Activated naive CD4-positive, alpha-beta T cell treated with anti-CD3 and anti-CD28 coated beads for 36 hours (primary cell): ENCODE data around the gene RAD9A. TPM values are rescaled to one million over a fixed set of nuclear protein-coding genes. Genes with fewer than 3 reads are reported as not detected.
A peak's percentile ranks its signal among the peaks of the same experiment; 100 is the strongest.
"Not testable (repeated sequence)": the region's sequence is repeated elsewhere in the genome, so short reads cannot be mapped to it uniquely, and the experiment has no call there.

ENCODE experiments used
- CTCF ChIA-PET: fragments of 350-600 bp; sonication (Branson Sonifier 250); formaldehyde crosslinking; loops from one replicate; lab custom pipeline; 2021; ENCODE audit warnings: antibody characterized with exemption; lab: Charles Lee
- DNase-seq: peaks from one replicate; pipeline ENCODE4 v3.0.0-alpha.2; 2020
- H3K27ac Mint-ChIP-seq: one replicate; pipeline ENCODE4 v1.8.0; 2021; ENCODE audit warnings: mild to moderate bottlenecking, mixed read lengths
- H3K27me3 Mint-ChIP-seq: one replicate; pipeline ENCODE4 v1.8.0; 2021; ENCODE audit warnings: low read depth, mixed read lengths
- H3K36me3 Mint-ChIP-seq: one replicate; pipeline ENCODE4 v1.8.0; 2021; ENCODE audit warnings: low read depth, mixed read lengths
- H3K4me1 Mint-ChIP-seq: one replicate; pipeline ENCODE4 v1.8.0; 2021; ENCODE audit warnings: low read depth, mixed read lengths
- H3K4me3 Mint-ChIP-seq: one replicate; pipeline ENCODE4 v1.8.0; 2021; ENCODE audit warnings: mild to moderate bottlenecking, moderate library complexity, mixed read lengths
- H3K9me3 Mint-ChIP-seq: one replicate; pipeline ENCODE4 v1.8.0; 2021; ENCODE audit warnings: mixed read lengths
- intact Hi-C: fragments of 100-400 bp; cut with micrococcal nuclease; formaldehyde crosslinking; loops from one replicate; pipeline ENCODE4 v1.15.1; 2023
- total RNA-seq, 2 experiments: library from RNA; stranded (reverse); gene quantifications; one replicate each; pipeline ENCODE4 v1.2.3, GENCODE V29; 2021

RAD9A gene
- total RNA-seq, 2 experiments from 2014 or later: 29.5 to 30.7 TPM

- Mint-ChIP-seq H3K9me3 (no peaks in the 10 kb centered on the region), H3K4me1 (peaks cover 60% of the 10 kb centered on the region), H3K27me3 (no peaks in the 10 kb centered on the region), H3K36me3 (peaks cover 35% of the 10 kb centered on the region), H3K4me3 (peak within 1 kb of the TSS; percentile 72), H3K27ac (peak within 1 kb of the TSS; percentile 92)
- peak; percentile 91 for DNase-seq
- CTCF ChIA-PET: interaction anchor here (0.6 to 6.2 kb wide), 20 partner anchors 10 to 155 kb away, joined by 3 to 28 read pairs (median 4); partner anchors contain the start of genes PITPNM1, POLD4, PTPRCAP and RAD9A
- intact Hi-C loops: loop anchor here (1.0 to 10.0 kb wide), 8 partner anchors 20 to 403 kb away; partner anchors contain the start of genes GRK2, NDUFV1 and PTPRCAP
Observed at GRCh38 chr11:67401495-67402191, 9.9 kb downstream of the RAD9A start, which contains the start of gene PPP1CA. PPP1CA (minus strand) TSS chr11:67401858; CDS start chr11:67401782, 76 bp downstream.

DNA sequence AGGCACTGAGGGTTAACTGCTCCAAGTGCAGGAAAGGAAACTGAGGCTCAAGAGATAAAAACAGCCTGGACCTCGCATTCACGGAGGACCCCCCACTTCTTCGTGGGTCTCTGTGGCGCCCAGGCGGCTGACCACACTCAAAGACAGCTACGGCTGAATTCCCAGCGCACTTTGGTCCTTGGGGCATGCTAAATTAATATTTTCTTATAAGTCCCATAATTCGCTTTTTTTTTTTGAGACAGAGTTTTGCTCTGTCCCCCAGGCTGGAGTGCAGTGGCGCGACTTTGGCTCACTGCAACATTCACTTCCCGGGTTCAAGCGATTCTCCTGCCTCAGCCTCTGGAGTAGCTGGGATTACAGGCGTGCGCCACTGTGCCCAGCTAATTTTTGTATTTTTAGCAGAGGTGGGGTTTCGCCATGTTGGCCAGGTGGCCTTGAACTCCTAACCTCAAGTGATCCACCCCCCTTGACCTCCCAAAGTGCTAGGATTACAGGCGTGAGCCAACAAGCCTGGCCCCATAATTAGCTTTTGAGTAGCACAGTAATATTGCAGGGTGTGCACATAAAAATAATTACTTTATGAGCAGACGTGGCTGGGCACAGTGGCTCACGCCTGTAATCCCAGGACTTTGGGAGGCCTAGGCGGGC lies 10.5 kb downstream of the RAD9A start:
- CTCF ChIA-PET: interaction anchor here (0.6 to 6.2 kb wide), 14 partner anchors 10 to 104 kb away, joined by 3 to 28 read pairs (median 6); partner anchors contain the start of genes PITPNM1, PTPRCAP, RAD9A and RPS6KB2
- Mint-ChIP-seq H3K4me3 (peak overlapping the region; percentile 65), H3K4me1 (peaks cover 61% of the 10 kb centered on the region), H3K36me3 (peaks cover 36% of the 10 kb centered on the region), H3K27ac (peak overlapping the region; percentile 92)
- not testable (repeated sequence) for DNase-seq, H3K9me3 Mint-ChIP-seq, H3K27me3 Mint-ChIP-seq
- intact Hi-C loops: loop anchor here (1.0 to 10.0 kb wide), 7 partner anchors 19 to 402 kb away; partner anchors contain the start of genes GRK2, NDUFV1 and PTPRCAP

DNA sequence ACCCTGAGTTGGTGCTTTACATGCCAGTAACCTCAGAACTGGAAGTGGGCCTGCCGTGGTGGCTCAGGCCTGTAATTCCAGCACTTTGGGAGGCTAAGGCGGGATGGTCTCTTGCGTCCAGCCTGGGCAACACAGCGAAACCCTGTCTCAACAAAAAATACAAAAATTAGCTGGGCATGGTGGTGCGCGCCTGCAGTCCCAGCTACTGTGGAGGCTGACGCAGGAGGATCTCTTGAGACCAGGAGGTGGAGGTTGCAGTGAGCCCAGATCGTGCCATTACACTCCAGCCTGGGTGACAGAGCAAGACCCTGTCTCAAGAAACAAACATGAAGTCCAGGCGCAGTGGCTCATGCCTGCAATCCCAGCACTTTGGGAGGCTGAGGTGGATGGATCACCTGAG lies 11.3 kb downstream of the RAD9A start:
- CTCF ChIA-PET: interaction anchor here (0.6 to 6.2 kb wide), 7 partner anchors 10 to 60 kb away, joined by 3 to 28 read pairs (median 10); partner anchors contain the start of gene RPS6KB2
- Mint-ChIP-seq H3K4me3 (peak overlapping the region; percentile 83), H3K36me3 (peaks cover 35% of the 10 kb centered on the region), H3K4me1 (peaks cover 61% of the 10 kb centered on the region), H3K27ac (peak overlapping the region; percentile 92)
- not testable (repeated sequence) for H3K27me3 Mint-ChIP-seq, H3K9me3 Mint-ChIP-seq, DNase-seq
- intact Hi-C loops: loop anchor here (1.0 to 10.0 kb wide), 6 partner anchors 25 to 402 kb away; partner anchors contain the start of genes GRK2, NDUFV1, RPS6KB2 and TMEM134

- peak overlapping the region; percentile 83 for H3K4me3 Mint-ChIP-seq
- H3K4me1 Mint-ChIP-seq: peaks cover 63% of the 10 kb centered on the region
- CTCF ChIA-PET: interaction anchor here (0.7 to 6.2 kb wide), 7 partner anchors 8 to 65 kb away, joined by 3 to 28 read pairs (median 3); partner anchors contain the start of gene RAD9A
- intact Hi-C loops: loop anchor here (5.0 to 10.0 kb wide), 3 partner anchors 137 to 400 kb away; partner anchors contain the start of genes GRK2 and NDUFV1
- H3K9me3 Mint-ChIP-seq: no peaks in the 10 kb centered on the region
- H3K27me3 Mint-ChIP-seq: no peaks in the 10 kb centered on the region
- H3K36me3 Mint-ChIP-seq: peaks cover 32% of the 10 kb centered on the region
- peak overlapping the region; percentile 92 for H3K27ac Mint-ChIP-seq
- DNase-seq: peak; percentile 77
Observed at GRCh38 chr11:67404515-67405195, 12.9 kb downstream of the RAD9A start.

DNA sequence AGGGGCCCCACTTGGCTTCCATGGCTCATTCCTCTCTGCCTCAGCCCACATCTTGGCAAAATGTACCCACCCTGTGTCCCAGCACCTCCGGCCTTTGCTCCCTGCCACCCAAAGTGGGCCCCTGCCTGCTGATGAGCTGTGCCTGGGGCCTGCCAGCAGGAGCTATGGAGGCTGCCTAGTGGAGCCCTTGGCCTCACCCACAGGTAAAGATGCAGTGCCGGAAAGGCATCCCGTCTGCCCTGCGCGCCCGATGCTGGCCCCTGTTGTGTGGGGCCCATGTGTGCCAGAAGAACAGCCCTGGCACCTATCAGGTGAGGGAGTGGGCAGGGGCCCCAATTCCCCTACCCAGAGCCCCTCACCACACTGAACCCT lies 13.4 kb downstream of the RAD9A start:
- H3K4me3 Mint-ChIP-seq: peak overlapping the region; percentile 83
- H3K9me3 Mint-ChIP-seq: no peaks in the 10 kb centered on the region
- H3K27me3 Mint-ChIP-seq: no peaks in the 10 kb centered on the region
- peaks cover 34% of the 10 kb centered on the region for H3K36me3 Mint-ChIP-seq
- peak; percentile 55 for DNase-seq
- intact Hi-C loops: loop anchor here (10.0 kb wide), 1 partner anchor 400 kb away; no protein-coding TSS in a partner anchor
- CTCF ChIA-PET: interaction anchor here (1.2 to 6.2 kb wide), 4 partner anchors 13 to 63 kb away, joined by 3 to 28 read pairs (median 5); partner anchors contain the start of gene RAD9A
- H3K27ac Mint-ChIP-seq: peak overlapping the region; percentile 92
- peaks cover 66% of the 10 kb centered on the region for H3K4me1 Mint-ChIP-seq

GRCh38 chr11:67405688-67406339 lies 14.0 kb downstream of the RAD9A start:
- no peak for DNase-seq
- peaks cover 31% of the 10 kb centered on the region for H3K36me3 Mint-ChIP-seq
- H3K4me3 Mint-ChIP-seq: peak overlapping the region; percentile 83
- intact Hi-C loops: loop anchor here (10.0 kb wide), 1 partner anchor 399 kb away; no protein-coding TSS in a partner anchor
- no peaks in the 10 kb centered on the region for H3K9me3 Mint-ChIP-seq
- peaks cover 67% of the 10 kb centered on the region for H3K4me1 Mint-ChIP-seq
- CTCF ChIA-PET: interaction anchor here (1.2 to 6.2 kb wide), 2 partner anchors 13 to 14 kb away, joined by 3 to 28 read pairs; partner anchors contain the start of gene RAD9A
- H3K27ac Mint-ChIP-seq: peak overlapping the region; percentile 92
- H3K27me3 Mint-ChIP-seq: no peaks in the 10 kb centered on the region

- H3K36me3 Mint-ChIP-seq: peaks cover 31% of the 10 kb centered on the region
- no peaks in the 10 kb centered on the region for H3K27me3 Mint-ChIP-seq
- H3K9me3 Mint-ChIP-seq: no peaks in the 10 kb centered on the region
- peaks cover 74% of the 10 kb centered on the region for H3K4me1 Mint-ChIP-seq
- intact Hi-C loops: loop anchor here (10.0 kb wide), 1 partner anchor 398 kb away; no protein-coding TSS in a partner anchor
- CTCF ChIA-PET: interaction anchor here (0.8 to 3.0 kb wide), 3 partner anchors 15 to 33 kb away, joined by 3 to 18 read pairs (median 4); partner anchors contain the start of genes CLCF1, PTPRCAP and RAD9A
- peak overlapping the region; percentile 83 for H3K4me3 Mint-ChIP-seq
- DNase-seq: no peak
- peak overlapping the region; percentile 92 for H3K27ac Mint-ChIP-seq
Observed at GRCh38 chr11:67406420-67406968, 14.7 kb downstream of the RAD9A start.

DNA sequence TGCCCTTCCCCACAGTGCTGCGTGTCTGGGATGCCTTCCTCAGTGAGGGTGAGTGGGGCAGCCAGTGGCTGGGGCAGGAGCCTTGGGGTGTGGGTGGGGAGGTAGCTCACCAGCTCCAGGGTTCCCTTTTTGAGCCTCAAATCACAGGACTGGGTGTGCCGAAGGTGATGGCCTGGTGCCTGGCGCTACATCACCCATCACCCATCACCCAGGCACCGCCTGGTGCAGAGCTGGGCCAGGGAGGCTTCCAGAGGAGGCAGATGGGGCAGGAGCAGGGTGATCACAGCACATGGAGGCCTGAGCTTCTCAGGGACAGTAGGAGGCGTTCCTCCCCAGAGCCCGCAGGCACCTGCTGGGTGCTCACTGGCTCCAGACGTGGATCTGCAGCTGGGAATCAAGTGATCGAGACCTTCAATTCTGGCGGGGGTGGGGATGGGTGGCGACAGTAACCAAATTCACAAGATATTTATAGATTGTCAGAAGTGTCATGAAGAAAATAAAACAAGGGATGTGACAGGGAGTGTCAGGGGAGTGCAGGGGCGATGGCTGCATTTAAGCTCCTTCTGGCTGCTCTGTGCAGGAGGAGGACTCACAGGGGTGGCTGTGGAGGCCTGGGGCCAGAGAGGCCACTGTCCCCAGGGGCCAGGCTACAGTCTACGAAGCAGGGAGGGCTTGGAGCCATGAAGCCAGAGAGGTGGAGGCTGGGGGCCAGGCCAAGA lies 15.3 kb downstream of the RAD9A start:
- Mint-ChIP-seq H3K27me3 (no peaks in the 10 kb centered on the region), H3K9me3 (no peaks in the 10 kb centered on the region), H3K36me3 (peaks cover 31% of the 10 kb centered on the region), H3K4me3 (peak overlapping the region; percentile 83), H3K4me1 (peaks cover 81% of the 10 kb centered on the region), H3K27ac (peak overlapping the region; percentile 92)
- intact Hi-C loops: loop anchor here (1.0 to 10.0 kb wide), 2 partner anchors 99 to 398 kb away; no protein-coding TSS in a partner anchor
- peak; percentile 67 for DNase-seq
- CTCF ChIA-PET: interaction anchor here (0.8 to 3.0 kb wide), 5 partner anchors 16 to 238 kb away, joined by 3 to 18 read pairs (median 4); partner anchors contain the start of genes CLCF1, PTPRCAP and RAD9A

- peaks cover 31% of the 10 kb centered on the region for H3K36me3 Mint-ChIP-seq
Observed at GRCh38 chr11:67407688-67408163, 15.9 kb downstream of the RAD9A start.

More at GRCh38 chr11:67407688-67408163, 15.9 kb downstream of the RAD9A start:
- no peaks in the 10 kb centered on the region for H3K9me3 Mint-ChIP-seq
- peaks cover 81% of the 10 kb centered on the region for H3K4me1 Mint-ChIP-seq
- no peaks in the 10 kb centered on the region for H3K27me3 Mint-ChIP-seq
- DNase-seq: no peak
- peak overlapping the region; percentile 92 for H3K27ac Mint-ChIP-seq
- intact Hi-C loops: loop anchor here (1.0 to 10.0 kb wide), 3 partner anchors 29 to 397 kb away; no protein-coding TSS in a partner anchor
- CTCF ChIA-PET: interaction anchor here (0.9 to 3.0 kb wide), 4 partner anchors 31 to 237 kb away, joined by 3 to 18 read pairs (median 4); partner anchors contain the start of genes CLCF1 and PTPRCAP
- peak overlapping the region; percentile 83 for H3K4me3 Mint-ChIP-seq
